VCaP (cell line): ENCODE results near the gene ZNF134.
A peak's percentile ranks its signal among the peaks of the same experiment; 100 is the strongest.

Source experiments
- H3K27ac ChIP-seq: fragments of 450-650 bp; 2 replicates; pipeline ENCODE4 v1.5.1; 2017
- CTCF ChIP-seq: fragments of 450-650 bp; conservative IDR thresholded peaks from 2 replicates; pipeline ENCODE4 v1.5.1; 2017; ENCODE audit warnings: mild to moderate bottlenecking, moderate library complexity

Gene ZNF134

GRCh38 chr19:57583104-57583520 is 30.9 kb upstream of the ZNF134 start:
- TF ChIP-seq CTCF = no peak
- H3K27ac ChIP-seq = peak overlapping the region; percentile 81

- H3K27ac ChIP-seq = peak within 1 kb of the TSS; percentile 81
- TF ChIP-seq CTCF = peak; percentile 37
These were observed 30.3 kb upstream of the ZNF134 start, which contains the start of gene ZIK1 for GRCh38 chr19:57583521-57584416. Gene ZIK1 (plus strand): TSS chr19:57584145. CDS start chr19:57584357, 212 bp downstream.

- TF ChIP-seq CTCF = no peak
- H3K27ac ChIP-seq = no peak overlapping the region
These were observed 26.5 kb upstream of the ZNF134 start for GRCh38 chr19:57587529-57587928.

GRCh38 chr19:57599377-57599760 is 14.7 kb upstream of the ZNF134 start:
- H3K27ac ChIP-seq = peak overlapping the region; percentile 72
- no peak for TF ChIP-seq CTCF

- TF ChIP-seq CTCF = no peak
These were observed 14.2 kb upstream of the ZNF134 start, which contains the start of gene ZNF530 for GRCh38 chr19:57599761-57600383. Gene ZNF530 (plus strand): TSS chr19:57599885. CDS start chr19:57604346, 4,461 bp downstream.

GRCh38 chr19:57606931-57607330 is 7.1 kb upstream of the ZNF134 start:
- no peak for TF ChIP-seq CTCF
- no peak overlapping the region for H3K27ac ChIP-seq

More at GRCh38 chr19:57599761-57600383, 14.2 kb upstream of the ZNF134 start, which contains the start of gene ZNF530:
- peak within 1 kb of the TSS; percentile 72 for H3K27ac ChIP-seq

- no peak for TF ChIP-seq CTCF
- no peak overlapping the region for H3K27ac ChIP-seq
These were observed 2.9 kb upstream of the ZNF134 start for GRCh38 chr19:57611113-57611512.
